GM19397 (cell line): ENCODE measurements around the gene UGT1A8.
"Not testable (repeated sequence)": the region's sequence is repeated elsewhere in the genome, so short reads cannot be mapped to it uniquely, and the experiment has no call there.

ENCODE experiments used
- ATAC-seq: cut with Tn5 transposase; IDR thresholded peaks from one replicate; pipeline ENCODE4 v1.9.1; 2021; ENCODE audit warnings: mild to moderate bottlenecking, moderate library complexity; ENCODE audit not compliant: unreplicated experiment

UGT1A8 gene

GRCh38 chr2:233681521-233682099, 64.2 kb downstream of the UGT1A8 start, which contains the start of gene UGT1A7:
UGT1A7 (plus strand) TSS chr2:233681901; CDS start chr2:233681938, 37 bp downstream.
- no peak for ATAC-seq

GRCh38 chr2:233684640-233685039, 67.2 kb downstream of the UGT1A8 start:
- ATAC-seq = no peak

DNA sequence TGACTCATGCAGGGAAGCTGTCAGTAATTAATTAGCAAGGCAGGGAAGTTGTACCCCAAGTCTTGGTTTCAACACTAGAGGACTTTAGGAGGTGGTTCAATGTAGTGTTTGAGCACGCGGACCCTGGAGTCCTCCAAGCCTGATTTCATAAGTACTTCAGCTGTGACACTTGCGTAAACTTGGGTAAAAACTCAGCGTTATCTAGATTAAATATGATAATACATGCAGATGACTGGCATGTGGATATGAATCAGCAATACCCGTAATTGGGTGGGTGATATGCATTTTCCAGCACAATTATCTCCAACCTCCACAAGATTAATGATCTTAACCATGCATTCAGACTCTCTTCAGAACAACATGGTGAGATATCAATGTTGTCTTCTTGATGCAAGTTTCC, 69.5 kb downstream of the UGT1A8 start:
- ATAC-seq = no peak

DNA sequence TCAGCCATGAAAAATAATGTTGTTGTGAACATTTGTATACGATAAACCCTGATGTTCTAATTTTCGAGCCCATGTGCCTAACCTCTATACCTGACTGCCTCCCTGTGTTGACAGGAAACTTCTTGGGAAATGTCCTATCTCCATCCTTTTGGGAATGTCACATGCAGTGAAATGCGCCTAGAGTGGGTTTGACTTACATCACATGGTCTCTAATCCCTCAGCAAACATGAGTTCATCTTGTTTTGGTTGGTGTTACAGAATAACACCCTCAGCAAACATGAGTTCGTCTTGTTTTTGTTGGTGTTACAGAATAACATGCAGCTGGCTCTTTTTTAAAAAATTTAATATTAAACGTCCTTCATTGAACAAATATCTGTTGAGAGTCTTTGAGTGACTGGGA, 70.9 kb downstream of the UGT1A8 start:
- no peak for ATAC-seq

GRCh38 chr2:233689031-233689430, 71.6 kb downstream of the UGT1A8 start:
- no peak for ATAC-seq

DNA sequence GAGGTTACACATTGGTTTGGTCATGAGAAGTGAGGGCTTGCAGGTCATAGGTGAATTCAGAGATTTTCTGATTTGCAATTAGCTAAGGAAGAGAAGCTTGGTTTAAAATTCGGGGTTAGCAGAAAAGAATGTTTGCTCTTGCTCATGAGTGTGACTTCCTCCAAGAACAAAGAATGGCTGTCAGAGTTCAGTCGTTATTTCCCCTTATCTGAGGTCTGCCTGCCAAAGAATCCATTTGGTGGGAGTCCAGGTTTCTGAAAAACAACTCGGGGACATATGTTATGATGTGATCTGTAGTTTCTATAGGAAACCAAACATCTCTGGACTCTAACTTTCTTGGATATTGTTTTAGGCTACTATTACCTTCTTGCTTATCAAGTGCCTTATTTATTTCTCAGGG, 72.1 kb downstream of the UGT1A8 start:
- no peak for ATAC-seq

DNA sequence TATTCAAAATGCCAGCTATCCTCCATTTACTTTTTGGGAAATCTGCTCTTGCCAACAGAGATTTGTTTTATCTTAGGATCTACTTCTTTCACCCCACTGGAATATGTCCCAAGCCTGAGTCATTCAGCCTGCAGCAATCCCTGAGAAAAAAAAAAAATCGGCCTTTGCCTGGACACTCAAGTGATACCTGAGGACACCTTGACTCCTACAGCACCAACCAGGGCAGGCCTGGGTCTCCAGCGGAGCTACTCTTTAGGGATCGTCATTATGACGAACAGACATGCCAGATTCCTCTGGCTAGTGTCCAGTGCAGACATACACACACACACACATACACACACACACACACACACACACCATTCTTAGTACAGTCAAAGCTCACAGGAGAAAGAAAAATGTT, 73.0 kb downstream of the UGT1A8 start:
- ATAC-seq = no peak

DNA sequence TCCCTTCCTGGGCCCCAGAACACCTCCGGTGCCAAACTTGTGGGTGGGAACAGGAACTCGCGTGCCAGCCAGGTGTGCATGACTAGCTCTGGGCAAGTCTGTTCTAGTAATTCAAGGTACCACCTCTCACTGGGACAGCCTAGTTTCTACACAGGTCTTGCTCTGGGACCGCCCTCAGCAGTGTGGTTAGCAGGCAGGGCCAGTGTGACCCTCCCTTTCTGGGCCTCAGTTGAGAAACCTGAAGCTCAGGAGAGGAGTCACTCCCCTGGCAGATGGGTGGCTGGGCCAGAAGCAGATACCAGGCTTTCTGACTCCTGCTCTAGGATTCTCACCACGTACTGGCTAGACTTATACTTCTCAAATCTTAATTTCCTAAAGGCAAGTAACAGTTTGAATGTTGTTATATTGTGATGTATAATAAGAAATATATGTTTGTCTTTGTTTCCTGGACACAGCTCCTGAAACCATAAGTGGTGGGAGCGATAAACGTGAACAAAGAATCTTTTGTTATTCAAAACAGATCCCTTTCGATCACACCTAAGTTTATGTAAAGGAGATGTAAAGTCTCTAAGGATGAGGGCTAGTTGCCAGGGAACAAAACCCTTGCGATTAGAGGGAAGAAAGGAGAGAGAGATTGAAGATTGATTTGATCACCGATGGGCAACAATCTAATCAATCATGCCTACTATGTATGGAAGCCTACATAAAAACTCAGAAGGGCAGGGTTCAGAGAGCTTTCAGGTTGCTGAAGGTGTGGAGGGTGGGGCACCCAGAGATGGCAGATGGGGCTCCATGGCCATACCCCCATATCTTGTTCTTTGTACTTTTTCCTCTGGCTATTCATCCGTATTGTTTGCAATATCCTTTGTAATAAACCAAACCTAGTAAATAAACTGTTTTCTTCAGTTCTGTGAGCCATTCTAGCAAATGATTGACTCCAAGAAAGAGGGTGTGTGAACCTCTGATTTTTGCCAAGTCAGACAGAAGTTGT, 74.3 kb downstream of the UGT1A8 start:
- ATAC-seq = no peak

DNA sequence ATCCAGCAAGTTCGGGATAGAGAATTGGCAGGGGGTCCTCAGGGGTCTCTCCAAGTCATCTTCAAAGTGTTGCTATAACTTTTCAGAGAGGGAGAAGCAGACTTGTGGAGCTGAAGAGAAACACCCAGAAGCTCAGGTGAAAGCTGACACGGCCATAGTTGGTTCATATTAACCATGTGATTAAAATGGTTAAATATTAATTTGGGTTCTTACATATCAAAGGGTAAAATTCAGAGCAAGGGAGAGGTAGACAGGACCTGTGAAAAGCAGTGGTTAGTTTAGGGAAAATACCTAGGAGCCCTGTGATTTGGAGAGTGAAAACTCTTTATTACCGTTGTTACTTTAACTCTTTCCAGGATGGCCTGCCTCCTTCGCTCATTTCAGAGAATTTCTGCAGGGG, 75.2 kb downstream of the UGT1A8 start, which contains the start of gene UGT1A6:
TSS of gene UGT1A6 (plus strand) at position 243 of the 400 bp plus-strand sequence. CDS start at position 358, 115 bp downstream.
- no peak for ATAC-seq

- no peak for ATAC-seq
These were observed 76.5 kb downstream of the UGT1A8 start for GRCh38 chr2:233693963-233694362.

DNA sequence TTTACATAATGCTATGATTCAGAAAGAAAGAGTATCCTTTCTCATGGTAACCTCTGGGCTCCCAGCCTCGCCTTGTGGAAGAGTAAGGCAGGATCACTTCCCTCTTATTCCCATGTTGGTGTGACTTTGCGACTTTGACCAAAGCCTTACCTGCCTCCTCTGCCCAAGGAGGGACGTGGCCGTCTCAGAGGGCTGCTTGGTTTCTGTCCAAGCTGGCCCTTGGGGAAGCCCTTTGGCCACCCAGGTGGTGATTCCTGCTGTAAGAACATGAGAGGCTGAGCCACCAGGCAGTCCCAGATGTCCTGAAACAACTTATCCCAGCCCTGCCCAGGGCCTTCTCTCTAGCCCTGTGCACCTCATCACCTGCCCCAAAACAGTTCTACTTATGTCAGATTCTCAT, 81.3 kb downstream of the UGT1A8 start:
- no peak for ATAC-seq

DNA sequence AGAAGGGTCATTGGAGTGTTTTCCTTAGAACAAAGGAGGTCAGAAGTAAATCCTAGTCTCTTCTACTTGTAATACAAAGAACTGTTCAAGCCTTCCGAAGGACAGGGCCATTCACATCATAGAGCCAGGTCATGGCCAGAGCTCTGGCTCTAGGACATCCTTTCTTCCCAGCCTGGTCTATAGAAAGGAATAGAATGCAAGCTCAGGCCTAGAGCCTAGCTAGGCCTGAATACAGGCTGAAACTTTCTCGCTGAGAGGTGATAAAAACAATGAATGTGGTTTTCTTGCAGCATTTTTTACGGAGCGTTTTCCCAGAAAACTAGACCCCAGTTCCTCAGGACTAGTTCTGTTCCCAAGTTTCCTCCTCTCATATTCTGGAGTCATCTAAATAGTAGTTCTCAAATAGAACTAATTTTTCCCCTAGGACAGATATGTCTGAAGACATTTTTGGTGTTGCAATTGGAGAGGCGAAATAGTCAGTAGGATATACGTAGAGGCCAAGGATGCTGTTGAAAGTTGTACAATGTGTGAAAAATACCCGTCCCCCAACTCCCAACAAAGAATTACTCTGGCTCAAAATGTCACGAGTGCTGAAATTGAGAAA, 82.1 kb downstream of the UGT1A8 start:
- ATAC-seq = no peak

DNA sequence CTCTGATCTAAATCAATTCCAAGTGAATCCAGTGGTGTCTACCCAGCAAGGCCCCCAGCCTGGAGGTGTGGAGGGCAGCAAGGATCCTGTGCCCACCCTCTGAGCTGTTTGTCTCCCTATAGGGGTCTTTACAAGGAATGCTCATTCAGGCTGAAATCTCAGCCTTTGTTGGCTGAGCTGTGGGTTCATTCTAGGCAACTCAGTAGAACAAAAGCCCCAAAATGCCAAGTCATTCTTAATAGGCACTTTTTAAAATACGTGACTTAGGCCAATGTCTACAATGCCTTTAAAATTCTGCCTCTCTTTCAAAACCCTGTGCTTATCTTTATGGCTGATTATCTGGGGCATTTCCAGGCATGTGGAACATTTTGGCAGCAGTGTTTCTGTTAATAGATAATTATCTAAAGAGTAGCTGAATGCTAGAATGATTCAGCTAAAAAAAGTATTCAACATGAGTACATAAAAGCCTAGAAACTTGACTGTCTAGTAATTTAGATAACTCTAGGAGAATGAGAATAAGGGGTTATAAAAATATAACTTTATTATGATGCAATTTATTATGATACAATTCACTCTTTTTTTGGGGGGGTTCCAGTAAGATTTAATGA, 82.7 kb downstream of the UGT1A8 start:
- ATAC-seq = no peak

DNA sequence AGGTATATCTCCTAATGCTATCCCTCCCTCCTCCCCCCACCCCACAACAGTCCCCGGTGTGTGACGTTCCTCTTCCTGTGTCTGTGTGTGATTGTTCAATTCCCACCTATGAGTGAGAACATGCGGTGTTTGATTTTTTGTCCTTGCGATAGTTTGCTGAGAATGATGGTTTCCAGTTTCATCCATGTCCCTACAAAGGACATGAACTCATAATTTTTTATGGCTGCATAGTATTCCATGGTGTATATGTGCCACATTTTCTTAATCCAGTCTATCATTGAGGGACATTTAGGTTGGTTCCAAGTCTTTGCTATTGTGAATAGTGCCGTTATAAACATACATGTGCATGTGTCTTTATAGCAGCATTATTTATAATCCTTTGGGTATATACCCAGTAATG, 83.4 kb downstream of the UGT1A8 start:
- ATAC-seq = not testable (repeated sequence)

- no peak for ATAC-seq
These were observed 84.8 kb downstream of the UGT1A8 start for GRCh38 chr2:233702238-233702637.

- no peak for ATAC-seq
These were observed 88.6 kb downstream of the UGT1A8 start for GRCh38 chr2:233705911-233706506.

DNA sequence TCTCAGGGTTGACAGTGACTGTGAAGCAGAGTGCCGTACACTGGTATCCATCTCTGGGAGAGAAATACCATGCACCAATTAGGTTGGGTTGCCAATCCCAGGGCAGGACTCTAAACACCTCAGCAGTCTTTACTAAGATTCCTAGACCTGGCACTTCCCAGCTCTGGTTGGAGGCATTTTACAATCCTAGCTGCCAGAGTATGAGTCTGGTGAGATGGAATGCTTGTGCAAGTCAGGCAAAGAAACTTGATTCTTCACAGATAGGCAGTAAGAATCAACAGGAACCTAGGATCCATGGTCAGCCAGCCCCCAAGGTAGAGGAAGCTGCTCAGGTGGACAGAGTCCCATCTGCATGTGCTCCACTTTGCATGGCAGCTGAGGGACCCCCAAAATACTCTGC, 89.3 kb downstream of the UGT1A8 start:
- ATAC-seq = no peak

DNA sequence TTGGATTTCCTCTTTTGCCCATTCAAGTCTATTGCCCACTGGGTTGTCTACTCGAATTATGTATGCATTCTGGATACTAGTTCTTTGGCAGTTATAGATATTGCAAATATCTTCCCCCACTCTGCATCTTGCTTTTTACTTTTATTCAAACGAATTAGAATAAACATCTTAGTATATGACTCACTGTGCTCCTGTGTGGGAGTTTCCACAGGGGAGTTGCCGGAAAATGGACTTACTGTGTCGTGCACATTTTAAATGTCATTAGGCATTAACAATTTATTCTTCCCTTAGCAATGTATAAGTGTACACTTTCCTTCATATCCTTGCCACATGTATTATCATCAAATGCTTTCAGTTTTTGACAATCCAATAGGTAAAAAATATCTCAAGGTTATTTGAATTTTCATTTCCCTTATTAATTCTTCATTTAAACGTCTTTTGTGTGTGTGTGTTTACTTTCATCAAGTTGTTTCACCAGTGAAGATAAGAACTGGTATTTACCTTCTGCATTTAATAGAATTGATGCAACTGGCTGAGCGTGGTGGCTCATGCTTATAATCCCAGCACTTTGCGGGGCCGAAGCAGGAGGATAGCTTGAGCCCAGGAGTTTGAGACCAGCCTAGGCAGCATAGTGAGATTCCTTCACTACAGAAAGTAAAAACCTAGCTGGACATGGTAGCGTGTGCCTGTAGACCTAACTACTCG, 90.7 kb downstream of the UGT1A8 start:
- no peak for ATAC-seq

GRCh38 chr2:233708942-233709341, 91.5 kb downstream of the UGT1A8 start:
- ATAC-seq = no peak

DNA sequence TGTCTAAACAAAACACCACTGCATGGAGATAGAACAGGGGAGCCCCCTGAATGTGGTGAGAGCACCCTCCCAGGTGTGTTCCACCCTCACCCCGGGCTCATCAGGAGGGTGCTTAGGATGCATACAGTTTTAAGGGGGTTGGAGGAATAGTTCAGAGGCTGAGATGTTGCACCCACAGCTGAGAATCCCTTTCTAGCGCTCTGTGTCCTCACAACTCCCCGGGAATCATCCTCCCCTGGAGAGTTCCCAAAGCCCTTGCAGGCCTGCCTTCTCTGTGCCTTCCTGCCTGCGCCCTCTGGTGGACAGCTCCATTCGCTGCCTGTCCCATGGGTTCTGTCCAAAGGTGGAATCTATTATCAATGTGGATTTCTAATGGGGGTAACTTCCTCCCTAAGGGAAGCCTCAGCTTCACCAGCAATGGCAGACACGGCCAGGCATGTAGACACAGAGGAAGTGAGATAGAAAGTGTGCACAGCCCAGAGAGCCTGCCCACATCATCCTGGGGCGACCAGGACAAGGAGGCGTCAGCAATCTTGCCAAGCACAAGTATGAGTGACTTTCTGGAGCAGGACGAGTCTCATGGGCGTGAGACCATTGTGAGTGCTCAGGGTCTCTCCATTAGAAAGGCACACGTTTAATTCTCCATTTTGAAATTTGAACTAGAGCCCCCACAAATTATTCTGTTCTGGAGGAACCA, 94.0 kb downstream of the UGT1A8 start:
- no peak for ATAC-seq
